Measurements from ENCODE around the gene OXA1L.
"Not testable (repeated sequence)": the region's sequence is repeated elsewhere in the genome, so short reads cannot be mapped to it uniquely, and the experiment has no call there.

Gene OXA1L

GRCh38 chr14:22770481-22771187, 4.1 kb downstream of the OXA1L start:
- DNase-seq = no peak

DNA sequence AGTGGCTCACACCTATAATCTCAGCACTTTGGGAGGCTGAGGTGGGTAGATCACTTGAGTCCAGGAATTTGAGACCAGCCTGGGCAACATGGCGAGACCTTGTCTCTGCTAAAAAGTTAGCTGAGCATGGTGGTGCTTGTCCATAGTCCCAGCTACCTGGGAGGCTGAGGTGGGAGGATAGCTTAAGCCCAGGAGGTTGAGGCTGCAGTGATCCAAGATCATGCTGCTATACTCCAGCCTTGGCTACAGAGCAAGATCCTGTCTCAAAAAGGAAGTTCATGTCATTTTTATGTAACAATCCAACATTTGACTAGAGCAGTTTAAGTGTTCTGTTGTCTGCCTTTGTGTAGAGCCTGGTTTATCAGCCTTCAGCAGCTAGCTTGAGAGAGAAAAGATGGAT, 6.2 kb downstream of the OXA1L start:
- DNase-seq = no peak

DNA sequence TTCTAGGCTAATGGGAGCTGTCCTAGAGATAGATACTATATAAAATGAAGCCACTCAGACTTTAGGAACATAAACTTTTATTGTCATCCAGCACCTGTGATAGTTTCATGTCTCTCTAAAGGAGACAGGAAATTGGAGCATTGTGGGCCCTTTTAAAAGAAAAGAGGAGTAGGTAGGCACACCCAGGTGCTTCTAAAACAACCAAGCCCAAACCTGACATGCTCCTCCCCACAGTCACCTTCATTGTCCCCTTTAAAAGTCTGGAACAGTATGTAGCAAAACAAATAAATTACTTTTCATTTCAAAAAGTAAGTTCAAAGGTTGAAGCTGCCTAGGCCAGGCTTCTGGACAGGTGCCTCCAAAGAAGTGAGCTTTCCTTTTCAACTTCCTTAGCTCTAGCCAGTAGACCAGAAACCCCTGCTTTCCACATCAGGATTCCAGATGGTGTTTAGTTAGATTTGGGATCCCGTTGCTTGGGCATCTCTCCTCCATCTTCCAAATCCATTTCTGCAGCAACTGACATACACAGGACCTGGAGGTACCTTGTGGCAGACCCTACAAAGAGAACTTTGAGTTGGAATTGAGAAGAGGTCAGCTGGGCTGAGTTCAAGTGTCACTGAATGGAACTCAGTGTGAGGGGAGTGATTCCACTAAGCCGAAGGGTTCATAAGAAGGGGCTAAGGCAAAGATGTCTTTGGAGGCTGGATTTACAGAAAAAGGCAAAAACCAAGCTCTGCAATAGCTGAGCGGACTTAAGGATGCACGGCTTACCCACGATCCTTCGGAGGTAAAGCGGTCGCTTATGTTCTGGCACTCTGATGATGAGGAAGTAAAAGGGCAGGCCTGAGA, 6.9 kb downstream of the OXA1L start:
- no peak for DNase-seq

DNA sequence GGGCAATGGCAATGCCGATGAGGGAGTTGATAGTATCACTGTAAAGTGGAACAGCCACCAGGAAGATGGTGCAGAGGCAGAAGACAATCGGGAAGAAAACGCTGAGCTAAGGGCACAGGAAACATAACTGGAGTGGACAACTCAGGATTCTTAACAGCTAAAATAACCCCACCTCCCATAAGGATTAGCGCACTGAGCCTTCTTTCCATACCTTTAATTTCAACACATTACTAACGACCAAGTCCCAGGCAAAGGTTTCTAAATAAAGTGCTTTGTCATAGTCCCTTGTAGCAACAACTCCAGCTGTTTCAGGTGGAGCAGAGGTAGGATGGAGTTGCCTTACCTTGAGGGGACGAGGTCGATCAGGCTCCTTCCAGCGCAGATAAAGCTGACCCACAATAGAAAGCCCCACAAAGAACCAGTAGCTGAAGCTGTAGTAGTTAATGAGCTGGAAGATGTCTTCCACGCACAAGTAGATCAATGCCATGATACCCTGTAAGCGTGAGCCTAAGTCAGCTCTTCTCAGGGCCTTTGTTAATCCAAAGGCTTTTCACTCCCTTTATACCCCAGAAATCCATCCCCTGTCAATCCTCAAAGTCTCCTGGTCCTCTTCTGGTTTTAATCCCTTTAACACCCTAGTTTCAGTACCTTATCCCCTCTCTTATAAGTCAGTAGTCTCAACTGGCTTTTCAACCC, 7.7 kb downstream of the OXA1L start:
- DNase-seq = no peak

DNA sequence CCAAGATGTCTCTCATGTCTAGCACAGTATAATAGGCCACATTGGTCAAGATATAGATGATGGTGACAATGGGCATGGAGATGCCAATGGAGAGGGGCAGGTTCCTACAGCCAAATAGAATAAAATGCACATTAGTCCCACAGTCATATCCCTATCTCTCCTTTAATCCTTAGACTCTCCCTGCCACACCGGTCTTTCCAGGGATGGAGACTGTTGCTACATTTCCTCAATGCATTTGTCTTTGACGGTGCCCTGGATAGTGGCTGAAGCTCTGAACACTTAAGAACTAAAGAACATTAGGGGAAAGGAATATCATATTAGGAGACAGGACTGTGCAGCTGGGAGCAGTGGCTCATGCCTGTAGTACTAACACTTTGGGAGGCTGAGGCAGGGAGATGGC, 9.7 kb downstream of the OXA1L start:
- DNase-seq = no peak

GRCh38 chr14:22776849-22777248, 10.4 kb downstream of the OXA1L start:
- not testable (repeated sequence) for DNase-seq

- no peak for DNase-seq
Observed at GRCh38 chr14:22778084-22778483, 11.6 kb downstream of the OXA1L start.

DNA sequence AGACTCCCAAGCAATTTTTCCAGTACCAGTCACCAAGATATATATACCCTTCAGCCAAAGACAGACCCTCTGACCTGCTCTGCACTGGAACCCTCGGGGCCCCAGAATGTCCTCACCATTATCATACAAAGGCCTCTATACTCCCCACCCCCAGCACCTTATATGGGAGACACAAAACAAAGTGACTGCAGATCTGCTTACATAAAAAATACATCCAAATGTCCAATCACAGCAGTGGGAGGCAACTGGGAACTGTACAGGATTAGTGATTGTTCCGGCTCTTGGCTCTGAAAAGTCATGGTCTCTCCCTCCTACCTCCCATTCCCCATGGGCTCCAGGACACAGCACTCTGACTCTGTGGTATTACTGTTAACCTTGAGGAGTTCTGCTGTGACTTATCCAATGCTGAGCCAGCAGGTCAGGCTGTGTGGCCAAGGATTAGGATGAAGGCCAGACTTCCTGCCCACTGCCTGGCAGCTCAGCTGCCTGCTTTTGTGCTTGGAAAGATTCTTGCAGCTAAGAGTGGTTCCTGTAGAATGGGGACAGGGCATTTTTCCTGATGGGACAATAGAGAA, 13.7 kb downstream of the OXA1L start:
- DNase-seq = no peak

GRCh38 chr14:22780941-22781300, 14.4 kb downstream of the OXA1L start:
- no peak for DNase-seq

DNA sequence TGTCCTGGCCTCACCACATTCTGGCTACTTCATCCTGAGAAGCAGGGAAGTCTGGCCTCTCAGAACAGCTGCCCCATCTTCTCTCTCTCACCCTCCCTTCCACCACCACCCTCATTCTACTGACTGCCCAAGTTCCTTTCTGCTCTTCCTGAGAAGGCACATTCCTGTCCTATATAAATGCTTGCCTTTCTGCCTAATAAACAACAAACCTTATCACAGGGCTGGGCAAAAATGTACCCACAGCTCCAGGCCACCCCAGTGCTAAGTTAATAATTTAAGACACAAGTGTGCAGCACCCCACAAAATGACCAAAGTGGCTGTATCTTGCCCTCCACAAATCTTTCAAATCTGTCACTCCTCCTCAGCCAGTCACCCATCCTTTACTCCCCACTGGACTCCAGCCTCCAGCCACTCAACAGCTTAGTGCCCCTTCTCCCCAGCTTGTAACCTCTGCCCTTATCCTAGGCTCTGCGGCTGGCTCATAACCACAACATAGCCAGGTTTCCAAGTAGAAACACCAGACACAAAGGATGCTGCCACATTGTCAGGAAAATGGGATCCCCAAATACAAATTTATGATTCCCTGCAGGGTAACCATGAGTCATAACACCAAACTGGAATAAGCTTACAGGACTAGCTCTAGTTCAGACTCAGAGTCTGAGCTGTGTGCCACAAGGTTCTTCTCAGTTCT, 15.0 kb downstream of the OXA1L start:
- no peak for DNase-seq

DNA sequence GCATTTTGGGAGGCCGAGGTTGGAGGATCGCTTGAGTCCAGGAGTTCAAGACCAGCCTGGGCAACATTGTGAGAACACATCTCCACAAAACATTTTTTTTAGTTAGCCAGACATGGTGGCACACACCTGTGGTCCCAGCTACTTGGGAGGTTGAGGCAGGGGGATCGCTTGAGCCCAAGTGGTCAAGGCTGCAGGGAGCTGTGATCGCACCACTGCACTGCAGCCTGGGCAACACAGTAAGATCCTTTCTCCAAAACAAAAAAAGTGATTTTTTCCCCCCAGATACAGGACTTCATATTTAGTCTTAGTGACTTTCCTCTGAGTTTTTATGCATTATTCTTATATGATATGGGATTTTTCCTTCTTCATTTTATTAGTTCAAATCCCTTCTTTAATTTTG, 20.2 kb downstream of the OXA1L start:
- DNase-seq = no peak

DNA sequence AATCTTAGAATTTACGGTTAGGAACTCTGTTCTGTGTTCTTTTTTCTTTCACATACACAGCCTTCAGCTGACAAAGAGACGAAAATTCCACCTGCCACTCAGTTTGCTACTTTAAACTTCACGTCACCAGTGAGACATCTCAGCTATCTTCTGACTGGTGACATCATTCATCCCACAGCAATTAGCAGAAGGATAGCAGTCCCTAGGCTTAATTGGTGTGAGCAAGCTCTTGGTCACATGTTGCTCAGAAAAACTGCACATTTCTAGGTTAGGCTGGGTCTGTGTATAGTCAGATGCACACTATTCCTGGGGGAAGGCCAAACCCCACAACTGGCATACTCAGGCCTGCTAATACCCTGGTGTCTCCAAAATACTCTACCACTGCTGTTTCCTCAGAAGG, 24.8 kb downstream of the OXA1L start:
- no peak for DNase-seq

GRCh38 chr14:22792158-22792557, 25.7 kb downstream of the OXA1L start:
- DNase-seq = no peak

DNA sequence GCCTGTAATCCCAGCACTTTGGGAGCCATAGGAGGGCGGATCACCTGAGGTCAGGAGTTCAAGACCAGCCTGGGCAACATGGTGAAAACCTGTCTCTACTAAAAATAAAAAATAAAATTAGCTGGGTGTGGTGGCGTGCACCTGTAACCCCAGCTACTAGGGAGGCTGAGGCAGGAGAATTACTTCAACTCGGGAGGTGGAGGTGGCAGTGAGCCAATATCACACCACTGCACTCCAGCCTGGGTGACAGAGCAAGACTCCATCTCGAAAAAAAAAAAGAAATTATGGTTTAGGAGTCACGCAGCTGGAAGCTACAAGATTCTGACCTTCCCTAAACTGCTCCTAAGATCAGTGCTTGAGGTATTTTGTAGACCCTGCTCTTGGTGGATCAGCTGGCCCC, 27.1 kb downstream of the OXA1L start:
- not testable (repeated sequence) for DNase-seq

DNA sequence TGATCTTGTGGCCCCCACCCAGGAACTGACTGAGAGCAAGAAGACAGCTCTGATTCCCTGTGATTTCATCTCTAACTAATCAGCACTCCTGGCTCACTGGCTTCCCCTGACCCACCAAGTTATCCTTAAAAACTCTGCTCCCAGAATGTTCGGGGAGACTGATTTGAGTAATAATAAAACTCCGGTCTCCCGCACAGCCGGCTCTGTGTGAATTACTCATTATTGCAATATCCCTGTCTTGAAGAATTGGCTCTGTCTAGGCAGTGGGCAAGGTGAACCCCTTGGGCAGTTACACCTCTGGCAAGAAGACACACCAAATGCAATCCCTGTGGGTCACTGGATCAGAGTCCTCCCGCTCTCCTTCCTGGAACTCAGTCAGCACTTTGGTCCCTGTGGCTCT, 27.5 kb downstream of the OXA1L start:
- DNase-seq = no peak

DNA sequence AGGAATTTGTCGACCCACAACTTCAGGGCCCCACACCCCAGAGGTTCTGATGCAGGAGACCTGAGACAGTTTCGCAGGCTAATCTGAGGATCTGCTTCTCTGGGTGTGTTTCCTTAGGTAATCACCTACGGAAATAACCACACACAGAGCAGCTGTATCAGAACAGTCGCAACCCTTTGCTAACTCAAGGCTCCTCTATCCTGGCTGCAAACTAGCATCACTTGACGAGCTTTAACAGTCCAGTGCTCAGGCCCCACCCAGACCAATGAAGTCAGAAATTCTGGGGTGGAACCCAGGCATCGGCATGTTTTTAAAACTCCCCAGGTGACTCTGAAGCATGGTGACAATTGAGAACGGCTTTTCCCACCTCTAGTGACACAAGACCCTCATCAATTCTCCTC, 28.1 kb downstream of the OXA1L start:
- DNase-seq = no peak

DNA sequence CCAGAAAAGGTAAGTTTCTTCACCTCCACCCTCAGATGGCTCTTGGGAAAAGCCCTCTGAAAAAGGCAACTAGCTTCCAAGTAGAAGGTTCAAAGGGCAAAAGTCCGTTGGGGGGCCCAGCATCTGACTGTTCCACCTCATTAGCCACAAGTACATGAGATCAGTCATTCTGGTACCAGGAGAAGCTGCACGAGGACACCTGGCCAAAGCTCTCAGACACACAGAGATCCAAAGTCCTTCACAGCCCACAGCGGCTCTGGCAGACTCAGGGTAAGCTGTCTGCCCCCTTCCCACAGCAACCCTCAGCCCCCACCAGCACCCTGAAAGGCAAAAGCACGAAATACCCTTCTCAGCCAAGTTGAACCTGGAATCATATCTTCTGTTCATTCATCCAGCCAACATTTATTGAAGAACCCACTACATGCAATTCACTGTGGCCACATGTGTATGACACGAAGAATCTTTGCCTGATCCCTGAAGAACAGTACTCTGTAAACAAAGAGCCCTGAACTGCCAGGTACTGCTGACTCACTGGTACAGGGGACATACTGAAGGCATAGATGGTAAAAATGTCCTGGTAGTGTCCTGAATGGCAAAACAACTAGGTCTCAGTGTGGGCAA, 29.7 kb downstream of the OXA1L start:
- DNase-seq = no peak

DNA sequence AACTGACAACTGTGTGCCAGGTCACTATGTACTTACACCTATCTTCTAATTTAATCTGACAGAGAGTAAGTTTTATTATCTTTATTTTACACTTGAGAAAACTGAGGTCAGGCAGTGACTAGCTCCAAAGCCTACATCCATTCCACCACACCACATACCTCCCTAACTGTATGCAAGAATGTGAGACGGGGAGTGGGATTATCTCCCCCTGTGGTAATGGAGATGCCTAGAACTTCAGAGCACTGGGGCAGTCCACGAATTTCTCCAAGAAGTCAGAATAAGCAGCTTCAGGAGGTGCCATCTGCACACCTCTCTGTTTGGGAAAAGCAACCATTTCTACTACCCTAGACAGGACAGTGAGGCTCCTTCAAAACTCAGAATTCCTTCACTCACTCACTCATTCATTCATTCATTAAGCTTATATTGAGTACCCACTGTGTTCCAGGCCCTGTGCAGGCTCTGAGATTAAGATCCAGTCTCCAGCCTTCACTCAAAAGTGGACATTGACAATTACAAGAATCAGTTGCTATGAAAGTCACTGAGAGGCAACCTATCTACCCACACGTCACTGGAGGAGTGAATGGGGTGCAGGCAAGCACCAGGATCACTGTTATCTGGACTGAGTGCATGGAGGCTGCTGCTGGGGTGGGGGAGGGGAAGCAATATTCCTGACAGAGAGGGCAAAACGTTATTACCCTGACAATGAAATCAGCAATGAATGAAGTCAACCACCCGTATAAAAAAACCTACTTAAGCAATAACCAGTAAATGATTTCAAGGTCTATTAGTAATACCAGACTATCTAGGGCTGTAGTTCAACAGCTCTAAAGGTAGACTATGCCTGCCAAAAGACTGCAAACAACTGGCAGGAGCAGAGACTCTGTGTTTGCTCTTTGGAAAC, 30.8 kb downstream of the OXA1L start:
- DNase-seq = no peak

GRCh38 chr14:22798528-22798927, 32.0 kb downstream of the OXA1L start:
- DNase-seq = no peak

- no peak for DNase-seq
Observed at GRCh38 chr14:22800346-22800745, 33.9 kb downstream of the OXA1L start.

GRCh38 chr14:22801716-22802115, 35.2 kb downstream of the OXA1L start:
- no peak for DNase-seq

All from midbrain (tissue), 1 donor.